SU-DHL-6 (cell line): ENCODE results near the gene IFNL3.

Source experiments
- H2AFZ ChIP-seq: fragments of 200-600 bp; sonication (generic); 2 replicates; pipeline ENCODE4 v1.6.1; 2014; ENCODE audit warnings: low read depth, mild to moderate bottlenecking, moderate library complexity, mixed read lengths, antibody characterized with exemption, low read length; ENCODE audit not compliant: severe bottlenecking
- H3F3A ChIP-seq: fragments of 200-600 bp; shearing (Covaris generic); 2 replicates; pipeline ENCODE4 v1.6.0; 2016; ENCODE audit warnings: antibody characterized with exemption, mild to moderate bottlenecking; ENCODE audit not compliant: insufficient read depth
- H3K27ac ChIP-seq: fragments of 200-600 bp; sonication (generic); 2 replicates; pipeline ENCODE4 v1.5.1; 2016; ENCODE audit warnings: low read depth, mild to moderate bottlenecking, low read length, moderate library complexity, mixed read lengths
- H3K27me3 ChIP-seq: fragments of 200-600 bp; sonication (generic), shearing (Covaris generic); 2 replicates; pipeline ENCODE4 v1.6.0; 2014; ENCODE audit warnings: mild to moderate bottlenecking, low read length
- H3K36me3 ChIP-seq: fragments of 200-600 bp; sonication (generic); 2 replicates; pipeline ENCODE4 v1.6.1; 2014; ENCODE audit warnings: mild to moderate bottlenecking, low read length, mixed read lengths
- H3K4me2 ChIP-seq: fragments of 300-600, 200-600 bp; shearing (Covaris generic), sonication (generic); 2 replicates; pipeline ENCODE4 v1.6.0; 2014; ENCODE audit warnings: low read length, low read depth, mild to moderate bottlenecking; ENCODE audit not compliant: poor library complexity, severe bottlenecking
- H3K4me3 ChIP-seq: fragments of 200-600 bp; sonication (generic); 2 replicates; pipeline ENCODE4 v1.5.1; 2014; ENCODE audit warnings: antibody characterized with exemption, low read length, mild to moderate bottlenecking, mixed read lengths; ENCODE audit not compliant: insufficient read depth, poor library complexity, severe bottlenecking
- H3K79me2 ChIP-seq: fragments of 200-600 bp; sonication (generic); 2 replicates; pipeline ENCODE4 v1.6.1; 2014; ENCODE audit warnings: mild to moderate bottlenecking, low read length, moderate library complexity; ENCODE audit not compliant: insufficient read depth
- H3K9ac ChIP-seq: fragments of 200-600 bp; sonication (generic); 2 replicates; pipeline ENCODE4 v1.7.0; 2014; ENCODE audit warnings: mild to moderate bottlenecking, low read length
- H3K9me2 ChIP-seq: fragments of 200-600 bp; sonication (generic); replicated peaks from 2 replicates; pipeline ENCODE4 v1.6.1; 2014; ENCODE audit warnings: low read length; ENCODE audit not compliant: insufficient read depth
- H3K9me3 ChIP-seq: fragments of 200-600 bp; sonication (generic); 2 replicates; pipeline ENCODE4 v1.6.1; 2014; ENCODE audit warnings: low read length, mixed read lengths; ENCODE audit not compliant: insufficient read depth
- H4K20me1 ChIP-seq: fragments of 200-600 bp; sonication (generic); 2 replicates; pipeline ENCODE4 v1.6.1; 2014; ENCODE audit warnings: low read depth, mild to moderate bottlenecking, antibody characterized with exemption, low read length, moderate library complexity, mixed read lengths
- EZH2phosphoT487 ChIP-seq: fragments of 200-600 bp; sonication (generic), shearing (Covaris generic); conservative IDR thresholded peaks from 2 replicates; pipeline ENCODE4 v1.6.1; 2018; ENCODE audit warnings: mild to moderate bottlenecking, antibody characterized with exemption, low read length, moderate library complexity, mixed read lengths
- TF ChIP-seq, protein P1 (sequence below): fragments of 200-600 bp; sonication (generic); IDR thresholded peaks from one replicate; pipeline ENCODE4 v1.5.1; 2017; ENCODE audit warnings: antibody characterized with exemption, mild to moderate bottlenecking, low read length, moderate library complexity; ENCODE audit not compliant: insufficient read depth, poor library complexity, severe bottlenecking

Gene IFNL3

DNA sequence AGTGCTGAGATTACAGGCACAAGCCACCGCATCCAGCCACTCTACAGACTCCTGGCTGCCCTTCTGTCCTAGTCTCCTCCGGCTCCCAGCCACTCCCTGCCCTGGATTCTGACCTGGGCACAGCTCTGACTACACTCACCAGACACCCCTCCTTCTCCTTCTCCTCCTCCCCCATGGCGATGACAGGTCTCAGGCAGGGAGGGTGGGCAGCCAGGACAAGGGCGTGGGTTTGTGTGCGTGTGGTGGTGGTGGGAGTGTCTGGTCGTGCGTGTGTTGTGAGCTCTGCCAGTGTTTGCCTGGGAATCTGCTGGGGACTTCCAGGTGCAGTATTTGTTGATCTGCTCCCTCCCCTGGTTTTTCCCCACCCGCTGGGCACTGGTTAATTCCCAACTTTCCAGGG is 51.0 kb downstream of the IFNL3 start:
- Histone ChIP-seq H3K4me3 (no peak overlapping the region), H3K9me2 (no peaks in the 10 kb centered on the region), H3K79me2 (no peaks in the 10 kb centered on the region), H2AFZ (no peak overlapping the region), H4K20me1 (no peaks in the 10 kb centered on the region), H3K9ac (no peak overlapping the region), H3F3A (no peaks in the 10 kb centered on the region), H3K4me2 (no peak overlapping the region), H3K27ac (no peak overlapping the region), H3K9me3 (no peaks in the 10 kb centered on the region), H3K27me3 (no peaks in the 10 kb centered on the region), H3K36me3 (no peaks in the 10 kb centered on the region)
- TF ChIP-seq, protein P1, sequence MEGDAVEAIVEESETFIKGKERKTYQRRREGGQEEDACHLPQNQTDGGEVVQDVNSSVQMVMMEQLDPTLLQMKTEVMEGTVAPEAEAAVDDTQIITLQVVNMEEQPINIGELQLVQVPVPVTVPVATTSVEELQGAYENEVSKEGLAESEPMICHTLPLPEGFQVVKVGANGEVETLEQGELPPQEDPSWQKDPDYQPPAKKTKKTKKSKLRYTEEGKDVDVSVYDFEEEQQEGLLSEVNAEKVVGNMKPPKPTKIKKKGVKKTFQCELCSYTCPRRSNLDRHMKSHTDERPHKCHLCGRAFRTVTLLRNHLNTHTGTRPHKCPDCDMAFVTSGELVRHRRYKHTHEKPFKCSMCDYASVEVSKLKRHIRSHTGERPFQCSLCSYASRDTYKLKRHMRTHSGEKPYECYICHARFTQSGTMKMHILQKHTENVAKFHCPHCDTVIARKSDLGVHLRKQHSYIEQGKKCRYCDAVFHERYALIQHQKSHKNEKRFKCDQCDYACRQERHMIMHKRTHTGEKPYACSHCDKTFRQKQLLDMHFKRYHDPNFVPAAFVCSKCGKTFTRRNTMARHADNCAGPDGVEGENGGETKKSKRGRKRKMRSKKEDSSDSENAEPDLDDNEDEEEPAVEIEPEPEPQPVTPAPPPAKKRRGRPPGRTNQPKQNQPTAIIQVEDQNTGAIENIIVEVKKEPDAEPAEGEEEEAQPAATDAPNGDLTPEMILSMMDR, result no peak
- TF ChIP-seq EZH2phosphoT487, result no peak
